HFF-Myc (cell line): ENCODE data around the gene RPS16.

ENCODE experiments used
- DNase-seq: peaks from one replicate; pipeline ENCODE4 v3.0.0-alpha.2; 2011; ENCODE audit warnings: low read depth; ENCODE audit errors: extremely low read depth
- H3K4me3 ChIP-seq: replicated peaks from 2 replicates; pipeline ENCODE4 v1.5.1; 2011; ENCODE audit warnings: low read depth, mild to moderate bottlenecking, control low read depth, low read length
- CTCF ChIP-seq: IDR thresholded peaks from 2 replicates; pipeline ENCODE4 v1.5.1; 2012; ENCODE audit warnings: mild to moderate bottlenecking, low read depth, low read length, control low read depth; ENCODE audit errors: missing control alignments

RPS16 gene

GRCh38 chr19:39412867-39413271 is 22.9 kb downstream of the RPS16 start:
- no peak for TF ChIP-seq CTCF
- H3K4me3 ChIP-seq, result peak overlapping the region; percentile 87

GRCh38 chr19:39412100-39412866 is 23.5 kb downstream of the RPS16 start, which contains the start of gene PLEKHG2:
TSS of gene PLEKHG2 (plus strand) at chr19:39412669. CDS start at chr19:39414087, 1,418 bp downstream.
- peak within 1 kb of the TSS; percentile 87 for H3K4me3 ChIP-seq
- DNase-seq, result peak; percentile 98
- TF ChIP-seq CTCF, result peak; percentile 79

More at GRCh38 chr19:39412867-39413271, 22.9 kb downstream of the RPS16 start:
- no peak for DNase-seq

GRCh38 chr19:39411832-39412099 is 24.0 kb downstream of the RPS16 start:
- DNase-seq, result peak; percentile 91

GRCh38 chr19:39411081-39411831 is 24.5 kb downstream of the RPS16 start:
- no peak for DNase-seq
- TF ChIP-seq CTCF, result no peak
- H3K4me3 ChIP-seq, result no peak overlapping the region

More at GRCh38 chr19:39411832-39412099, 24.0 kb downstream of the RPS16 start:
- TF ChIP-seq CTCF, result peak; percentile 90
- peak overlapping the region; percentile 87; the same call in 1 of the 2 replicates for H3K4me3 ChIP-seq

- no peak overlapping the region for H3K4me3 ChIP-seq
- DNase-seq, result no peak
- TF ChIP-seq CTCF, result no peak
Observed at GRCh38 chr19:39410831-39411080, 25.0 kb downstream of the RPS16 start.

GRCh38 chr19:39410017-39410830 is 25.5 kb downstream of the RPS16 start:
- H3K4me3 ChIP-seq, result peak overlapping the region; percentile 96
- TF ChIP-seq CTCF, result no peak
- DNase-seq, result no peak
